ENCODE data around the gene THBS3.
A peak's percentile ranks its signal among the peaks of the same experiment; 100 is the strongest.
"Not testable (repeated sequence)": the region's sequence is repeated elsewhere in the genome, so short reads cannot be mapped to it uniquely, and the experiment has no call there.

The THBS3 gene

GRCh38 chr1:155175281-155175926, 32.3 kb downstream of the THBS3 start:
- no peak for DNase-seq (ENCODE audit: low read depth in 4 of 4, low spot score in 1 of 4)

GRCh38 chr1:155174324-155175280, 33.1 kb downstream of the THBS3 start:
- DNase-seq (ENCODE audit: low read depth in 4 of 4, low spot score in 1 of 4), result peak in 1 of 4 experiments; percentile 45

GRCh38 chr1:155173478-155174323, 34.0 kb downstream of the THBS3 start, which contains the start of gene TRIM46:
TSS of gene TRIM46 (plus strand) at chr1:155173849. CDS start at chr1:155173967, 118 bp downstream.
- DNase-seq (ENCODE audit: low read depth in 4 of 4, low spot score in 1 of 4), result peak; percentile 50 to 74 (median 61)

GRCh38 chr1:155172732-155173477, 34.8 kb downstream of the THBS3 start, which contains the start of gene KRTCAP2:
TSS of gene KRTCAP2 (minus strand) at chr1:155173304. CDS start at chr1:155173224, 80 bp downstream.
- peak; percentile 84 to 93 (median 88) for DNase-seq (ENCODE audit: low read depth in 4 of 4, low spot score in 1 of 4)

- no peak for DNase-seq (ENCODE audit: low read depth in 4 of 4, low spot score in 1 of 4)
Measured at GRCh38 chr1:155171836-155172731, 35.6 kb downstream of the THBS3 start.

GRCh38 chr1:155170806-155171205, 36.9 kb downstream of the THBS3 start:
- DNase-seq (ENCODE audit: low read depth in 4 of 4, low spot score in 1 of 4), result no peak

- DNase-seq (ENCODE audit: low read depth in 4 of 4, low spot score in 1 of 4), result no peak
Measured at GRCh38 chr1:155170101-155170785, 37.5 kb downstream of the THBS3 start.

GRCh38 chr1:155169541-155169940, 38.2 kb downstream of the THBS3 start:
- no peak for DNase-seq (ENCODE audit: low read depth in 4 of 4, low spot score in 1 of 4)

- DNase-seq (ENCODE audit: low read depth in 4 of 4, low spot score in 1 of 4), result no peak
Measured at GRCh38 chr1:155168456-155169210, 39.1 kb downstream of the THBS3 start.

- not testable (repeated sequence) for DNase-seq (ENCODE audit: low read depth in 4 of 4, low spot score in 1 of 4)
Measured at GRCh38 chr1:155168105-155168445, 39.6 kb downstream of the THBS3 start.

- peak; percentile 79 to 86 (median 82) for DNase-seq (ENCODE audit: low read depth in 4 of 4, low spot score in 1 of 4)
Measured at GRCh38 chr1:155167166-155168104, 40.3 kb downstream of the THBS3 start.

- no peak for DNase-seq (ENCODE audit: low read depth in 4 of 4, low spot score in 1 of 4)
Measured at GRCh38 chr1:155166471-155167165, 41.1 kb downstream of the THBS3 start.

GRCh38 chr1:155166051-155166470, 41.6 kb downstream of the THBS3 start:
- no peak for DNase-seq (ENCODE audit: low read depth in 4 of 4, low spot score in 1 of 4)

GRCh38 chr1:155164625-155165024, 43.1 kb downstream of the THBS3 start:
- not testable (repeated sequence) for DNase-seq (ENCODE audit: low read depth in 4 of 4, low spot score in 1 of 4)

- DNase-seq (ENCODE audit: low read depth in 4 of 4, low spot score in 1 of 4), result not testable (repeated sequence)
Measured at GRCh38 chr1:155163785-155164184, 43.9 kb downstream of the THBS3 start.

GRCh38 chr1:155162631-155163030, 45.1 kb downstream of the THBS3 start:
- DNase-seq (ENCODE audit: low read depth in 4 of 4, low spot score in 1 of 4), result not testable (repeated sequence)
